GM18909 (cell line): ENCODE measurements around the gene TMEM132D.

Experiments used
- ATAC-seq: cut with Tn5 transposase; IDR thresholded peaks from one replicate; pipeline ENCODE4 v1.9.1; 2021; ENCODE audit warnings: mild to moderate bottlenecking; ENCODE audit not compliant: unreplicated experiment, poor library complexity

The TMEM132D gene

DNA sequence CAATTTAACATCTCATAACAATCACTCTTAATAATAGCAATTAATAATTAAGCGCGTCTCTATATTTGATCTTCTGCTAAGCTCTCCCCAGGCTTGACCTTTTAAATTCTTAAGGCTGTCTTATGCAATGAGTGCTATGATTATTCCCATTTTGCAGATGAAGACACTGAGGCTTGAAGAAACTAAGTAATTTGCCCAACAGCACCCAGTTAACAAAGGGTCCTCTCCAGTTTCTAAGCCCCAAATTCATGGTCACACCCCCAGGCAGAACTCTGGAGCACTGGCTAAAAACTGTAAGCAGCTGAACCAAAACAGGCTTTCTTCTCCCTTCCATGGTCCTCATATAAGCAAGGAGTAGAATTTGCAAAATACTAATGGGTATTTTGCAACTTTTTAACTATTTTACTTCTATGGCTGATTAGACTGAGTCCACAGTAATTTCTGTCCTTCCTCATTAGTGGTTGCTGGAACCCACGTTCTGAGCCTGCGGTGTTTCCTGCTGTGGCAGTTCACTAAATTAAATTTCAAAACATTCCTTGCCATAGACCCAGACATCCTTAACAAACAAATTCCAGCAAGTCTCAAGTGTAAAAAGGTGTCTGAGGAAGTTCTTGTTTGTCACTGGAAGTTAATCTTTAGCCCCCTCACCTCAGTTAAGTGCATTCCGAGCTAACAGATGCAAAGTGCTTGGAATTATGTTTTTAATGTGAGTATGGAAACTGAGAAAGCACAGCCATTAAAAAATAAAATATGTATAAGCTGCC is 76.5 kb downstream of the TMEM132D start:
- no peak for ATAC-seq

DNA sequence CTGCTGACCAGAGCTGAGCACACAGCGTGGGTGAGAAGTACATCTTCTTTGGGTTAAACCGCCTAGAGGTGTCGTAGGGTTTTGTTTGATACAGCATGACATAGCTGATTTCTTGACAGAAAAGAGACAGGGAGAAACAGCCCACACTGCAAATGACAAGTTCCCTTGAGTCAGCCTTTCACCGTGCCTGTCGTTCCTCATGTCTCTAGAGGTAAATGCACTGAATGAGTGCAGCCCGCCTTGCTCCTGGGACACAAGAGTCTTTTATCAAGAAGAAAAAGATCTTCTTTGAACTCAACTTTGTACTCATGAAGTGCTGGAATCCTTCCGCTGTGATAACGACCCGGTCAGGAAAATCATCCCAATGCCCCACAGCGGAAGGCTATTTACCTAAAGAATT is 77.6 kb downstream of the TMEM132D start:
- ATAC-seq = no peak

DNA sequence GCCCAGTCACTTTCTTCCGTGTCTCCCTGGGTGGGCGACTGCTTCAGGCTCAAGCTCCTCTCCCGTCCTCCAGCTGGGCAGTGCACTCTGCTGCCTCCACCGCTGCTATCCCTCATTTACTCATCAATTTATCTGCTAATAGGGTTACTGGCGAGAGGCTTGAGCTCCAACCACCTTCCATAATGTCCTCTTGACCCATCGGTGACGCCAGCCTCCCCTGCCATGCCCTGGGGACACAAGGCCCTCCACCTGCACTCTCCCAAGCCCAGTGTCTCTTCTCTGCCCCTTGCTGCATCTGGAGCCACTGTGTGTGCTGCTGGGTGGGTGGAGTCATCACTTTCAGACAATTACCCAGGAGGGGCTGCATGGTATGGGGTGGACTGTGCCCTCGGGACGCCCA is 78.5 kb downstream of the TMEM132D start:
- no peak for ATAC-seq

DNA sequence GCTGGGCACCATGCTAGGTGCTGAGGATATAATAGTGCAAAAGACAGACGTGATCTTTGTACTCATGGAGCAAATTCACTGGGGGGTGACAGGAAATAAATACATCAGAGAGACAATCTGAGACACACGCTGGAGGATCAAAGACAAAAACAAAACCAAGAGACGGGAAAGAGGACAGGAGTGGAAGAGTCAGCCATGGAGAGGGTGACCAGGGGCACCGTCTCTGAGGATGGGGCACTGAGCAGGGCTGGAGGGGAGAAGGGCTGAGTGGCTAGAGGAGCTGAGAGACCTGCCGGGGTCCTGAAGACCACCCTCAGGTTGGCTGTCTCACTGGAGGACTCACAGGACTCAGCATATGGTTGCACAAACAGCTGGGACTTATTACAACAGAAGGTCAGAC is 81.9 kb downstream of the TMEM132D start:
- no peak for ATAC-seq

DNA sequence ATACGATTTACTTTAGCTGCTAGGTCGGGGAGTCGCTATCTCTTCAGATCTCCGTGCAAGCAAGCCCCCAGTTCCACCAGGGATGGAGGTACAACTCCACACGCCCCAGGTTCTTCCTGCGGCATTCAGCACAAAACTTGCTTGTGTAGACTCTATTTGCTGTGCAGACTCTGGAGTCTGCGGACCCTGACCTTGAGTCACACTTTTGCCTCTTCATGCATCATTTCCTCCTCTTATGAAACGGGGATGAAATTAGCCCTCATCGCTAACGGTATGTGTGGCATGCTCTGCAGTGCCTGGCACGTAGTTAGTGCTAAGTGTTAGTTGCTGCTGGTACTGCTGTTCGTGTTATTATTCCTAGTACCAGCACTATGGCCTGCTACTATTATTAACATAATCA is 84.4 kb downstream of the TMEM132D start:
- no peak for ATAC-seq

DNA sequence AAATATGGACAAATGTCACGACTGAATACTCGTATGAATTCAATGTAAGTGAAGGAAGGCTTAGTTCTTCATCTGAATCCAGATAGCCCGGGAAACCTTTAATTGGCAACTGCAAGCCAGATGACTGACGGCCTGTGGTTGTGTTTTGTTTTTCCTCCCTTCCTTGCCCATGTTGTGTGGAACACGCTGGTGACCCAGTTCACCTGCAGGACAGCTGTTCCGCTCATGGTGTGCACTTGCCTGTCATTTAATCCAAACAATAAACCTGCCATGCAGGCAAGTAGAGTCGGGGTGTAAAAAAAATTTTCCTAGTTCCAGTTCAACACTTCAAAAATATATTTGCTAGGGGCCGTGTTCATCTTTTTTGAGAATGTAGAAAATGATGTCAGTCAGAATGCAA is 88.0 kb downstream of the TMEM132D start:
- ATAC-seq = no peak

DNA sequence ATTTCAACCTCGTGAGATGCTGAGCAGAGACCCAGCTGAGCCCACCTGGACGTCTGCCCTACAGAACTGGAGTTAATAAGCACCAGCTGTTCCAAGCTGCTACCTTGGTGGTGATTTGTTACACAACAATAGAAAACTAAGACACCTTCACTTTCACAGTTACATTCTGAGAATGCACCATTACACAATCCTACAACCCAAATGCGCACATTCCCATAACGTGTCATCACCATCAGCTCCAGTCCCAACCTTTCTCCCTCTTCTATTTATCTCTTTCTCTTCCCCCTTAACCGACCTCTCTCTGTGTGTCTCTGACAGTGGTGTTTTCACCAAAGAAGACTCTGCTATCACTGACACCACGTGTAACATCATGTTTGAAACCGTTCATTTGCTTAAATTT is 91.9 kb downstream of the TMEM132D start:
- ATAC-seq = no peak

DNA sequence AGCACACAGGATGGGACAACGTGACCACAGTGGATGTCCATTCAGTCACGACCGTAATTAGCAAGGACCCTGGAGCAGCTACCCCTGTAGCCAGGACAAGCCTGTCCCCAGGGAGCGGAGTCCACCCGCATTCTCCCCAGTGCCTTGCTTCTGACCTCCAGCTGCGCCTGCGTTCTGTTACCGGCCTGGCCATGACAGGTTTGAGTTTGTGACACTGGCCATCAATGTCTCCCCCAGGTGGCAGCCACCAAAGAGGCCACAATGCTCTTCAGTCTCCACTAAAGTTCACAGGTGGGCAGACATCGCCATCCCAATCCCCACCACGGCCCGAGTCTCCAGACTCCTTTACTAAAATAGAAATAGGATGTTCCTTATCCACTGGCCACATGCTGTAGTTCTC is 96.7 kb downstream of the TMEM132D start:
- no peak for ATAC-seq

DNA sequence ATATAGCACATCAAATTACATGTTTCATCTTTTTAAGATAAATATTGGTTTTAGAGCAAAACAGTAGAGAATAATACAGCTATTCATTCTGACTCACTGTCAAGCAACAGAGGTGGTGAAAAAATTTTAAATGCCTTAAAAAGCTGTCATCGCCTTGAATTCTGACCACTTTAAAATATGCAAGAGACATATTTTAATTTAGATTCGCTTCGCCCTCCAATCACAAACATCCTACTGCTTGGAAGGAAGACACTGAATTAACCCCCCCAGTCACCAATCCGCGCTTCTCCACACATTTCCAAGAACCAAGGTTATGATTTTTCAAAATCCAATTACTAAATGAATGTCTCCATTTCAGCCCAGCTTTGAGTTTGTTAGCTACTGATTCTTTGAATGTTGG is 112.4 kb downstream of the TMEM132D start:
- no peak for ATAC-seq

DNA sequence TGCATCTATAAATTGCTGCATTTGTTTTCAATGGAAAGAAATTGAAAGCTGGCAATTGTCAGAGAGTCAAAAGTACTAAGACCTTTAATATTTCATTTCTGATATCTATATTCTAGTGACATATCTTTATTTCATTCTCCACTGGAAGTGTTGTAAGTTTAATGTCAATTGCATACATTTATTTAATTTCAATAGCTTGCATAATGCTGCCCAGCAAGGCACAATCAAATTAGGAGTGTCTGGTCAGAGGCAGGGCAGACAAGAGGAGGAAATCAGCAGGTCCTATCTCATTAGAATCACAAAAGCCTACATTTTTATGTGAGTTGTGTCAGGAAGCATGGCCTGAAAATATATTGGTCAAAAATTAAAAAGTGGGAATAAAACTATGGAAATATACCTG is 112.9 kb downstream of the TMEM132D start:
- ATAC-seq = no peak

DNA sequence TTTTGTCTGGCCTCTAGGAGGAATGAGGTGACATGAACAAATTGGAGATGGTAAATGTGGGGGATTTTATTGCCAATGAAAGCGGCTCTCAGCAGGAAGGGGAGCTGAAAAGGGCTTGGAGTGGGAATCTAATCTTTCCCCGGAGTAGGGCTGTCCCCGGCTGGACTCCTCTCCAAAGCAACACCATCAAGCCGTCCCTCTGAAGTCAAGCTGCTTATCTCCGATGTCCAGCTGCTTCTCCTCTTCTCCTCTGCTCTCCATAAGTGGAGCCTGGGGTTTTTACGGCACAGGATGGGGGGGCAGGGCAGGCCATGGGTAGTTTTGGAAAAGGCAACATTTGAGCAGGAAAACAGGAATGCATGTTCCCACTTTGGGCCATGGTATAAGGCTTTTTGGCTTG is 113.5 kb downstream of the TMEM132D start:
- ATAC-seq = no peak

DNA sequence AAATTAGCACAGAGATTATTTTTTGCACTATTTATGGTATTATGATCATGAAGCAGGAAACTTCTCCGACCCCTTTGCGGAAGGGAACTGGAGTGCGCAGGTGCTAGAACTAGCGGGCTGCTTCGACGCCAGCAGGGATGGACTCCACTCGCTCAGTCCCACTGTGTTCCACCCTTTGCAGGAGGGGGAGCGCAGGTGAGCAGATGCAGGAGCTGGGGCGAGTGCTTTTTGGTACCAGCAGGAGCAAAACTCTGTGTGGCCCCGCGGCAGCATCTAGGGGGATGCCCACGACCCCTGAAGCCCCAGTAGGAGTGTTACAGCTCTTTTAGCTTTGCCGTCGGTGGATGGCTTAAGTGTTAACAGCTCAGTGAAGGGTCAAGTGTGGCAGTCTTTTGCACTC is 113.9 kb downstream of the TMEM132D start:
- no peak for ATAC-seq

DNA sequence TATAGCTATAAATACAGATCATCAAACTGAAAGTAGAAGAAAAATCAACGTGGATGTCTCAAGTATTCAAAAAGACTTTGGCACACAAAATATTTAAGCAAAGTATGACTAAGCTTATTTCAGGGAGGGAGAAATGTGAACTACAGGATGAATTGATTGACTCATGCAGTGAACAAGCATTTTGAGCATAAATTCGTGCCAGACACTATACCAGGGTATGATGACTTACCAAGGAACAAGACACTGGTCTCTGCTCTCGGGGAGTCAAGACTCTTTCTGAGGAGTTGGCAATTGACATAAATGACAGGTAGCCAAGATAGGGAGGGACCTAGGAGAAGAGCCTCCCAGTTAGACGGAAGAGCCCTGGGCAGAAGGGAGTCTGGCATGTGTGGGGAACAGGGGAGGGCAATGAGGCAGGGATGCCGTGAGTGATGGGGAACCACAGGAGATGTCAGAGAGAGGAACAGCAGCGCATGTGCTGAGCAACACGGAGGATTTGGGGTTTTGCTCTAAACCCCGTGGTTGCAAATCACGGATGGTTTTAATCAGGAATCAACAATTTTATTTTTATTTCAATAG is 115.2 kb downstream of the TMEM132D start:
- no peak for ATAC-seq

DNA sequence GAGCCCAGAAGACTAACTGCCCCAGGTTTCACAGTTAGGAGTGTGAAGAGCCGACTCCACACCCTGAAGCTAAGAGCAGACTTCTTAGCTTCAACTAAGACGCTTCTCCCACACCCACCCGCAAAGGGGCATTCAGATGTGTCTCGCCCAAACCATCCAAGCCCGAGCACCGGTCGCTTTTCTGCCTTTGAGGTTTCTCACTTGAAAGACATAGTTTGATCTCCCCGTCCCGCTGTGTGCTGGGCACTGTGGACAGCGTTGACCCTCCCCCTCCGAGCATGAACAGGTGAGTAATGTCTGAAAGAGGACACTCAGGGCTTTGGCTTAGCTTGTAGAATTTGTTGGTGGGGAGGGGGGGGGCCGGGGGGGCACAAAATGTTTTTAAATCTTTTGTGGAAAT is 123.8 kb downstream of the TMEM132D start:
- no peak for ATAC-seq

DNA sequence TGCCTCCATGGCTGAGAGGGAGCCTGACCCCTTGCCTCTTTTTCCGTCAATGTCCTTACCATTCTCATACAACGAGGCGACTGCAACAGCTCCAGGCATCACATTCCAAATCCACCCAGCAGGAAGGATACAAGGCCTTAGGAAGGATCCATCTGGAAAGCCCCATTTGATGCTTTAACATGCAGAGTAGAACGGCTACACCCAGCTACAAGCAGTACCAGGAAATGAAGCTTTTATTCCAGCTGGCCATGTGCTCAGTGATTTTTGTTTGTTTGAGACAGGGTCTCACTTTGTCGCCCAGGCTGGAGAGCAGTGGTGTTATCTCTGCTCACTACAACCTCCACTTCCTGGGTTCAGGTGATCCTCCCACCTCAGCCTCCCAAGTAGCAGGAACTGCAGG is 124.8 kb downstream of the TMEM132D start:
- no peak for ATAC-seq

DNA sequence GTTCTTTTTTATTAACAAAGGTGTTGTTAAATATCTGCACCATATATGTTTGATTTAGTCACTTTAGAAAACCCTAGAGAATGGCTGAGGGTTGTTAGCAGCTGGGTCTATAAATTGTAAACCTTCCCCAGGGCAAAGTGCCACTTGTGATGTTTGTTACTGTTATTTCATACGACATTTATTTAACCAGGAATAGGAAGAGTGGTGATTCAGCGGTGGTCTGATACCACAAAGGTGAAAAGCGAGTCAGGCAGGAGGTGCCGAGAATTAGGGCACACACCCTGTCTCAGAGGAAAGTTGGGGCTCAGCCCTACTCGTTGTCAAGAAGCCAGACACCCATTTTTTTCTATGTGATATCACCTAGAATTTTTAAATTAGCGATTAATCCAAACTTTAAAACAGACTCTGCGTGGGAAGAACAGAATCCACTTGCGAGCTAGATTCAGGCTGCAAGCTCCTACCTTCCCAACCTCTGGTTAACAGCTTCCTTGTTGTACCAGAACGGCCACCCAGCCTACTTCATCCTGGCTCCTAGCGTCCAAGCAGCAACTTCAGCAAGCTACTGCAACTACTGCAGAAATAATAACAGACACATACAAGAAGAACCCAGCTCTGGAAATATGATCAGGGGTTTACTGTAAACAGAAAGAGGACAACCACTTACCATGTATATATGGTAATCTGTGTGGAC is 126.7 kb downstream of the TMEM132D start:
- no peak for ATAC-seq

DNA sequence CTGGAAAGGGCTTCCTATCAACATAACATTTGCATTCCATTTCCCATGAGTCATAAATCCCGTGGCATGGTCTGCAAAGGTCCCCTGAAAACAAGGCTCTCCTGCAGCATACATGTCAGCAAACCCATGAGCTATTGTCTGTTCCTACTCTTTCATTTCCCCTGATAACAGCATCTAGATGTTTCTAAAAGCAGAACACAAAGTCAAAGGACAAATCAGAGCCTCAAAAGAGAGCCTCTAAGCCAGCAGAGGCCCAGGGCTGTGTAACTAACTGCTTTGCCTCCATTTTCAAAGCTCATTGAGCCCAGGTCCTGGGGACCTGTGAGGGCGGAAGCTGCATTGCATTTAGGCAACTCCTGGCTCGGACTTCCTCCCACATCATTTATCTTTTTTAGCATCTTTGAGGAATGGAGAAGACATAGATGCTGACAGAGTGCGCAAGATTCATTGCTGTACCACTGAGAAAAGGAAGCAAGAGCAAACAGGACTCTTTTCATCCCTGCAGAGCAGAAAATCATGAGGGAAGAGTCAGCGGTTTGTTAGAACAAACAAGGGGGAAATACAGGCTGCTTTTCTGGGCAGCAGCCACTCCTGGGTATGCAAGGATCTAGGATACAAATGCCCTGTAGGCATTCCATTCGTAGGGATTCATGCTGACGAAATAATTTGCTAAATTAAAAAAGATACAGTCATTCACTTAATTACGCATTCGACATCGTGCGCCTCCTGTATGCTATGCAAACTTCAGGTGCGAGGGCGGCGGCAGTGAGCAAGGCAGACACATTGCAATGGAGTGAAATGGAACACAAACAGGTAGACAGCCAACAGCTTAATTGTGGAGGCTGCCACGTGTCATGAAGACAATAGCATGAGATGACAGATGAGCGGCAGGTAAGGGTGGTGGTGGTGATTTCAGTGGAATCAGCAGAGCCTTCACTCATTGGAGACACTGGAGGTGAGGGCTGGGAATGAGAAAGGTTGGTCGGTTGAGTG is 131.0 kb downstream of the TMEM132D start:
- no peak for ATAC-seq

DNA sequence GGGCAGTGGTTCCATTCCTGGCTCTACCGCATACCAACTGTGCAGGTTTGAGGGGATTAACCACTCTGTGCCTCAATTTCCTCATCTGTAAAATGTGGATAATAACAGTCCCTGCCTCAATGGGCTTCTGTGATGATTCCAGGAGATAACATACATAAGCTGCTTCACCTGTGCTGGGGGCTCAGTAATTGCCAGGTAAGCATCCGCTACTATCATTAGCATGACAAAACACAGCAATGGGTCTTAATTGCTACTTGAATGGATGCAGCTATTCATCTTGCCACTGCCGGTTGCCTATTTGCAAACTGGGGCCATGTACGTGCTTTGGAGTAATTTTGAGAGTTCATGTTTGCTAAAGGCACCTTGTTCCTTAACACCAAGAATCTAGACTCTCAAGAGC is 132.6 kb downstream of the TMEM132D start:
- no peak for ATAC-seq

DNA sequence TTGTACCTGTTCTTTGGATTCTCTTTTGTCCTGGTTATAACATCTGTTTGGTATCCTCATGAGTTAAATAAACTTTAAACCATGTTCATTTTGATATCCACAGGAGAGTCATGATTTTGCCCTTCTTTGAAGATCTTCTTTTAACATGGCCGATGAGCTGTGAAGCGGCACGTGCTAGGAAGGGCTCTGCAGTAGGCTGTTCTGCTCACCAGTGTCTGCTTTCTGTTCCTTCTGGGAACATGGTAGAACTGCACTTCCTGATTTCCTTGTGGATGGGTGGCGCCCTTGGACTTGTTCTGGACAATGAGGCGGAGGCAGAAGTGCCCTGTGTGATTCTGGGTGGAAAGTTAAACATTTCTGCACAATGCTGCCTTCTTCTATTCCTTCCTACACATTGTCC is 138.1 kb downstream of the TMEM132D start:
- ATAC-seq = no peak

DNA sequence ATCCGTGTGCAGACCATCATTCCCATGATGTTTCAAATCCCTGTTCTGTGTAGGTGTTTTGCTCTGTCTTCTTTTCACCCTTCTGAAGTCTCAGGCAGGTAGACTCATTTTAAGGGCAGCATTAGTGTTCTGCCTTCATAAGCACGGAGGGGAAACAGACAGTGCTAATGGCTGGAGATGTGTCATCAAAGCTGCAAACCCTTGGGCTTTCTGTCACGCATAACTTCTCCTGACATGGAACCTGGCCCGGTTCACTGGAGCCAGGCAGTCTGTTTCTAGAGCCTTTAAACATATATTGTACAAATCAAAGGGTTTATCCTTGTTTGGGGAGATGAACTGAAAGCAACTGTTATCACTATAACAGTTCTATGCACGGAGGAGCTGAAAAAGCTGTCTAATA is 141.4 kb downstream of the TMEM132D start:
- no peak for ATAC-seq

DNA sequence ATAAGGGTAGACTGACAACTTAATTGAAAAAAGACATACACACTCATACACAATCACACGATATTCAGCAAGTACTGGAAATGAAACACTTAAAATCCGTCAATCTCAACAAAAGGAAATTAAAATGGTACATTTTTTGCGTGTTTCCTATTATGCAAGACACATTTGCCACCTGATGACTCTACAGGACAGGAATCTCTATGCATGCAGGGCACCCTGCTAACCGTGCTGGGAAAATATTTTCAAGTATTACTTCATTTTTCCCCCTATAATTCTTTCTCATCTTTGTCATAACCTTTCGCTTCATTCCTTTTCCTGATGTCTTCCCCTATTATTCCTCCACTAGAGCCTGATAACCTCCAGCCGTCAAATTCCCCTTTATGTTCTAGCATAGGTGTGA is 150.2 kb downstream of the TMEM132D start:
- ATAC-seq = no peak
